ENCODE measurements around the gene CATSPERZ.

Gene CATSPERZ

GRCh38 chr11:64281957-64282770 lies 18.0 kb upstream of the CATSPERZ start:
- no peaks in the 10 kb centered on the region for H3K9me3 ChIP-seq (ENCODE audit: low read length)
- H3K27ac ChIP-seq (ENCODE audit: low read depth, low read length), result no peak overlapping the region
- no peak overlapping the region for H3K9ac ChIP-seq (ENCODE audit: low read length)
- H3K27me3 ChIP-seq (ENCODE audit: control insufficient read depth in 1 of 2, insufficient read depth in 2 of 2, low read length in 2 of 2), result no peaks in the 10 kb centered on the region
- H3K4me3 ChIP-seq (ENCODE audit: low read depth in 1 of 2, low read length in 2 of 2), result no peak overlapping the region
- H3K4me1 ChIP-seq (ENCODE audit: insufficient read depth, low read length), result peaks cover 19% of the 10 kb centered on the region
- peaks cover 18% of the 10 kb centered on the region for H3K36me3 ChIP-seq (ENCODE audit: insufficient read depth, low read length)

GRCh38 chr11:64283092-64283491 lies 17.1 kb upstream of the CATSPERZ start:
- Histone ChIP-seq H3K36me3 (ENCODE audit: insufficient read depth, low read length) (peaks cover 16% of the 10 kb centered on the region), H3K27me3 (ENCODE audit: control insufficient read depth in 1 of 2, insufficient read depth in 2 of 2, low read length in 2 of 2) (no peaks in the 10 kb centered on the region), H3K9ac (ENCODE audit: low read length) (peak overlapping the region; percentile 93), H3K4me1 (ENCODE audit: insufficient read depth, low read length) (peaks cover 19% of the 10 kb centered on the region), H3K4me3 (ENCODE audit: low read depth in 1 of 2, low read length in 2 of 2) (no peak overlapping the region), H3K9me3 (ENCODE audit: low read length) (no peaks in the 10 kb centered on the region), H3K27ac (ENCODE audit: low read depth, low read length) (no peak overlapping the region)

GRCh38 chr11:64284048-64284961 lies 15.9 kb upstream of the CATSPERZ start, which contains the start of gene BAD:
TSS of gene BAD (minus strand) at chr11:64284665. CDS start at chr11:64284368, 297 bp downstream.
- Histone ChIP-seq H3K4me1 (ENCODE audit: insufficient read depth, low read length) (peaks cover 19% of the 10 kb centered on the region), H3K4me3 (ENCODE audit: low read depth in 1 of 2, low read length in 2 of 2) (peak within 1 kb of the TSS; percentile 79 to 94), H3K27ac (ENCODE audit: low read depth, low read length) (peak within 1 kb of the TSS; percentile 100), H3K9ac (ENCODE audit: low read length) (peak within 1 kb of the TSS; percentile 93), H3K27me3 (ENCODE audit: control insufficient read depth in 1 of 2, insufficient read depth in 2 of 2, low read length in 2 of 2) (no peaks in the 10 kb centered on the region), H3K9me3 (ENCODE audit: low read length) (no peaks in the 10 kb centered on the region), H3K36me3 (ENCODE audit: insufficient read depth, low read length) (peaks cover 10% of the 10 kb centered on the region)

GRCh38 chr11:64284962-64285884 lies 14.9 kb upstream of the CATSPERZ start, which contains the start of gene GPR137:
TSS of gene GPR137 (plus strand) at chr11:64285848. CDS start at chr11:64286525, 677 bp downstream.
- Histone ChIP-seq H3K4me1 (ENCODE audit: insufficient read depth, low read length) (peaks cover 19% of the 10 kb centered on the region), H3K27ac (ENCODE audit: low read depth, low read length) (peak within 1 kb of the TSS; percentile 100), H3K4me3 (ENCODE audit: low read depth in 1 of 2, low read length in 2 of 2) (peak within 1 kb of the TSS; percentile 79 to 94), H3K9me3 (ENCODE audit: low read length) (no peaks in the 10 kb centered on the region), H3K9ac (ENCODE audit: low read length) (peak within 1 kb of the TSS; percentile 93), H3K27me3 (ENCODE audit: control insufficient read depth in 1 of 2, insufficient read depth in 2 of 2, low read length in 2 of 2) (peaks cover 2 to 7% of the 10 kb centered on the region in 2 donors), H3K36me3 (ENCODE audit: insufficient read depth, low read length) (peaks cover 10% of the 10 kb centered on the region)

- Histone ChIP-seq H3K27ac (ENCODE audit: low read depth, low read length) (peak overlapping the region; percentile 100), H3K4me3 (ENCODE audit: low read depth in 1 of 2, low read length in 2 of 2) (peak overlapping the region; percentile 79 to 94), H3K9me3 (ENCODE audit: low read length) (no peaks in the 10 kb centered on the region), H3K27me3 (ENCODE audit: control insufficient read depth in 1 of 2, insufficient read depth in 2 of 2, low read length in 2 of 2) (peaks cover 12 to 16% of the 10 kb centered on the region in 2 donors), H3K9ac (ENCODE audit: low read length) (no peak overlapping the region), H3K36me3 (ENCODE audit: insufficient read depth, low read length) (peaks cover 10% of the 10 kb centered on the region), H3K4me1 (ENCODE audit: insufficient read depth, low read length) (peaks cover 19% of the 10 kb centered on the region)
Measured at GRCh38 chr11:64285885-64286800, 14.0 kb upstream of the CATSPERZ start.

- no peak overlapping the region for H3K27ac ChIP-seq (ENCODE audit: low read depth, low read length)
- peaks cover 14 to 21% of the 10 kb centered on the region in 2 donors for H3K27me3 ChIP-seq (ENCODE audit: control insufficient read depth in 1 of 2, insufficient read depth in 2 of 2, low read length in 2 of 2)
- no peaks in the 10 kb centered on the region for H3K9me3 ChIP-seq (ENCODE audit: low read length)
- H3K36me3 ChIP-seq (ENCODE audit: insufficient read depth, low read length), result peaks cover 5% of the 10 kb centered on the region
- H3K4me3 ChIP-seq (ENCODE audit: low read depth in 1 of 2, low read length in 2 of 2), result no peak overlapping the region
- no peak overlapping the region for H3K9ac ChIP-seq (ENCODE audit: low read length)
- peaks cover 19% of the 10 kb centered on the region for H3K4me1 ChIP-seq (ENCODE audit: insufficient read depth, low read length)
Measured at GRCh38 chr11:64286801-64287159, 13.4 kb upstream of the CATSPERZ start.

GRCh38 chr11:64287676-64288352 lies 12.3 kb upstream of the CATSPERZ start:
- no peak overlapping the region for H3K27ac ChIP-seq (ENCODE audit: low read depth, low read length)

GRCh38 chr11:64288353-64288750 lies 11.8 kb upstream of the CATSPERZ start:
- Histone ChIP-seq H3K4me1 (ENCODE audit: insufficient read depth, low read length) (peaks cover 14% of the 10 kb centered on the region), H3K9ac (ENCODE audit: low read length) (no peak overlapping the region), H3K27ac (ENCODE audit: low read depth, low read length) (no peak overlapping the region), H3K4me3 (ENCODE audit: low read depth in 1 of 2, low read length in 2 of 2) (no peak overlapping the region), H3K27me3 (ENCODE audit: control insufficient read depth in 1 of 2, insufficient read depth in 2 of 2, low read length in 2 of 2) (peaks cover 24 to 36% of the 10 kb centered on the region in 2 donors), H3K36me3 (ENCODE audit: insufficient read depth, low read length) (no peaks in the 10 kb centered on the region), H3K9me3 (ENCODE audit: low read length) (no peaks in the 10 kb centered on the region)

More at GRCh38 chr11:64287676-64288352, 12.3 kb upstream of the CATSPERZ start:
- Histone ChIP-seq H3K9me3 (ENCODE audit: low read length) (no peaks in the 10 kb centered on the region), H3K9ac (ENCODE audit: low read length) (no peak overlapping the region), H3K36me3 (ENCODE audit: insufficient read depth, low read length) (no peaks in the 10 kb centered on the region), H3K4me1 (ENCODE audit: insufficient read depth, low read length) (peaks cover 19% of the 10 kb centered on the region), H3K27me3 (ENCODE audit: control insufficient read depth in 1 of 2, insufficient read depth in 2 of 2, low read length in 2 of 2) (peaks cover 18 to 32% of the 10 kb centered on the region in 2 donors), H3K4me3 (ENCODE audit: low read depth in 1 of 2, low read length in 2 of 2) (no peak overlapping the region)

GRCh38 chr11:64289002-64289564 lies 11.1 kb upstream of the CATSPERZ start:
- H3K9me3 ChIP-seq (ENCODE audit: low read length), result no peaks in the 10 kb centered on the region
- H3K27me3 ChIP-seq (ENCODE audit: control insufficient read depth in 1 of 2, insufficient read depth in 2 of 2, low read length in 2 of 2), result peaks cover 24 to 43% of the 10 kb centered on the region in 2 donors
- H3K36me3 ChIP-seq (ENCODE audit: insufficient read depth, low read length), result no peaks in the 10 kb centered on the region
- H3K9ac ChIP-seq (ENCODE audit: low read length), result no peak overlapping the region
- H3K27ac ChIP-seq (ENCODE audit: low read depth, low read length), result no peak overlapping the region
- peaks cover 7% of the 10 kb centered on the region for H3K4me1 ChIP-seq (ENCODE audit: insufficient read depth, low read length)
- no peak overlapping the region for H3K4me3 ChIP-seq (ENCODE audit: low read depth in 1 of 2, low read length in 2 of 2)
